Measurements from ENCODE around the gene CMIP. TPM values are rescaled to one million over a fixed set of nuclear protein-coding genes. Genes with fewer than 3 reads are reported as not detected.

Gene CMIP
- total RNA-seq, 1 donor from 2014 or later, result 6.6 TPM

DNA sequence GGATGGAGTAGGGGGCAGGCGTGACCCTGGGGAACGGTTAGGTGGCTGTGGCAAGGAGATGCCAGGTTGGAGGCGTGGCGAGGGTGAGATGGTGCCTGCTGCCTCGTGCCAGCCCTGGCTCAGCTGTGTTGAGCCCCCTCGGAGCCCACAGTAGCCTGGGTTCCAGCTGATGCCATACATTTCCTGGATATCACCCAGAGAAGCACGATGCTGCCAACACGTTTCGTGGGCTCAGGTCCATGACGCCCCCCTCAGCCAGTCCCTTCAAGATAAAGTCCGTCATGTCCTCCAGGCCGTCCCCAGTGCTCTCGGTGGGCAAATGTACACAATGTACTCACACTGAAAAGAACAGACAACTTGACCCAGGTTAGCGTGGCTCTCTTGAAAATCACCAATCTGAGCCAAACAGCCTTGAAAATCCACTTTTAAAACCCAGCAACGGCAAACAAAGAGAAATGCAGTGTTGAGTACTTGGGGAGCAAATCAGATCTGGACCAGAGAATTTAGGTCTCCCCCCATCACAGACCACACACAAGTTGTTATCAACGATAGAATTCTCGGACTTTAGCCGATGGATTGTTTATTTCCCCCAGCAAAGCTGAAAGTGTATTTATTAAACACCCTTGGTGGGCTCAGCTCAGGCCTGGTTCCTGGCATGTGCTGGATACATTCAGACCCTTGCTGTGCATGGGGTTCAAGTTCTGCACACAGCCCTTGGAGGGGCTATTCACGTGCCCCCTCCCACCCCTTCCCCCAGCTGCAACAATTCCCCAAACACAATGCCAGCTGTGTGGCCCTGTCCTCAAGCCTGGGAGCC, 231.7 kb downstream of the CMIP start:
- Histone ChIP-seq H3K4me2 (no peak overlapping the region), H4K20me1 (ENCODE audit: low read depth) (peaks cover 8% of the 10 kb centered on the region), H3F3A (ENCODE audit: low read depth) (no peaks in the 10 kb centered on the region), H3K4me1 (no peaks in the 10 kb centered on the region), H3K36me3 (no peaks in the 10 kb centered on the region), H3K9ac (no peak overlapping the region), H3K4me3 (no peak overlapping the region), H3K9me3 (ENCODE audit: low read depth) (no peaks in the 10 kb centered on the region), H2AFZ (replicated peaks) (no peak overlapping the region), H3K27ac (no peak overlapping the region), H3K79me2 (ENCODE audit: low read depth) (no peaks in the 10 kb centered on the region), H3K27me3 (no peaks in the 10 kb centered on the region)
- H3K4me1 Mint-ChIP-seq, result no peaks in the 10 kb centered on the region
- H3K36me3 Mint-ChIP-seq, result peaks cover 25% of the 10 kb centered on the region
- H3K27ac Mint-ChIP-seq, result no peak overlapping the region
- H3K9me3 Mint-ChIP-seq, result no peaks in the 10 kb centered on the region
- TF ChIP-seq EZH2 (IDR thresholded peaks at IDR 0.05) (no peak), EZH2phosphoT487 (IDR thresholded peaks at IDR 0.05) (no peak)
- TF ChIP-seq, protein P1, sequence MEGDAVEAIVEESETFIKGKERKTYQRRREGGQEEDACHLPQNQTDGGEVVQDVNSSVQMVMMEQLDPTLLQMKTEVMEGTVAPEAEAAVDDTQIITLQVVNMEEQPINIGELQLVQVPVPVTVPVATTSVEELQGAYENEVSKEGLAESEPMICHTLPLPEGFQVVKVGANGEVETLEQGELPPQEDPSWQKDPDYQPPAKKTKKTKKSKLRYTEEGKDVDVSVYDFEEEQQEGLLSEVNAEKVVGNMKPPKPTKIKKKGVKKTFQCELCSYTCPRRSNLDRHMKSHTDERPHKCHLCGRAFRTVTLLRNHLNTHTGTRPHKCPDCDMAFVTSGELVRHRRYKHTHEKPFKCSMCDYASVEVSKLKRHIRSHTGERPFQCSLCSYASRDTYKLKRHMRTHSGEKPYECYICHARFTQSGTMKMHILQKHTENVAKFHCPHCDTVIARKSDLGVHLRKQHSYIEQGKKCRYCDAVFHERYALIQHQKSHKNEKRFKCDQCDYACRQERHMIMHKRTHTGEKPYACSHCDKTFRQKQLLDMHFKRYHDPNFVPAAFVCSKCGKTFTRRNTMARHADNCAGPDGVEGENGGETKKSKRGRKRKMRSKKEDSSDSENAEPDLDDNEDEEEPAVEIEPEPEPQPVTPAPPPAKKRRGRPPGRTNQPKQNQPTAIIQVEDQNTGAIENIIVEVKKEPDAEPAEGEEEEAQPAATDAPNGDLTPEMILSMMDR (IDR thresholded peaks at IDR 0.05), result no peak
- H3K27me3 Mint-ChIP-seq (ENCODE audit: insufficient read depth, low read depth), result no peaks in the 10 kb centered on the region
- no peak overlapping the region for H3K4me3 Mint-ChIP-seq
- no peak for DNase-seq (ENCODE audit: low spot score)

DNA sequence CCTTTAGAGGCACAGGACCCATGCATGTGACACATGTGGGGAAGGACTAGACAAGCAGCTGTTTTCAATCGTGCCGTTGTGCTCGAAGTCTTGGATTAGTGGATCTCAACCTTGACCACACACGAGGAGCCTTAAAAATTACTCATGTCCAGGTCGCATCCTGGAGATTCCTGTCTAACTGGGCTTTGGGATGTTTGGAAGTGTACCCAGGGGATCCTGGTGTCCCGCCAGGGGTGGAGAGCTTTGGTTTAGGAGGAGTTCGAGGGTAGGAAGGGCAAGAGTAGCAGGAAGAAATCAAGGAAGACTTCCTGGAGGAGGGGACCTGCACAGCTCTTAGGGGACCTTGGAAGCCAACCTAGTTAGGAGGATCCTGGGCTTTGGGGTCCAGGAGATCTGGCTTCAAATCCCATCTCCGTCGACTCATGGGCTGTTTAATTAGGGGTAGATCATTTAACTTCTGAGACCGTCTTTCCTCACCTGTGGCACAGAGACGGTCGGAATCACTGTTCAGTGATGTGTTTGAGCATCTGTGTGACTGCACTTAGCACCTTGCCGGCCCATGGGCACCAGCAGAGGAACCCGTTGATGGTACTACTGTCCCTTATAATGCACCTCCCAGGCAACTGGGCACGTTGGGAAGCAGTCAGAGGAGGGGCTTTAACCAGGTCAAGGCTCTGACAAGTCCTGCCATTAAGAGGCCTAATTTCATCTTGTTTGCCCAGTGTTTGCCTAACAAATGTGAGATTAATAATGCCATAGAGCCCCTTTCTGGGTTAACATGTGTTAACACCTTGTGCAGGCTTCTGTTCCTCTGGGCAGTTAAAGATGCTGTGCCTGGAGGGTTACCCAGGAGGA, 232.5 kb downstream of the CMIP start:
- H3K4me3 Mint-ChIP-seq, result peak overlapping the region; percentile 42
- Histone ChIP-seq H3K4me1 (no peaks in the 10 kb centered on the region), H3K79me2 (ENCODE audit: low read depth) (no peaks in the 10 kb centered on the region), H3F3A (ENCODE audit: low read depth) (no peaks in the 10 kb centered on the region), H3K27ac (no peak overlapping the region), H3K4me3 (no peak overlapping the region), H3K9ac (no peak overlapping the region), H3K27me3 (no peaks in the 10 kb centered on the region), H4K20me1 (ENCODE audit: low read depth) (peaks cover 8% of the 10 kb centered on the region), H2AFZ (replicated peaks) (no peak overlapping the region), H3K4me2 (no peak overlapping the region), H3K9me3 (ENCODE audit: low read depth) (no peaks in the 10 kb centered on the region), H3K36me3 (no peaks in the 10 kb centered on the region)
- H3K4me1 Mint-ChIP-seq, result no peaks in the 10 kb centered on the region
- H3K27me3 Mint-ChIP-seq (ENCODE audit: insufficient read depth, low read depth), result no peaks in the 10 kb centered on the region
- H3K27ac Mint-ChIP-seq, result peak overlapping the region; percentile 48
- TF ChIP-seq EZH2phosphoT487 (IDR thresholded peaks at IDR 0.05) (no peak), EZH2 (IDR thresholded peaks at IDR 0.05) (no peak)
- TF ChIP-seq, protein P1 (IDR thresholded peaks at IDR 0.05), result no peak
- peaks cover 27% of the 10 kb centered on the region for H3K36me3 Mint-ChIP-seq
- no peak for DNase-seq (ENCODE audit: low spot score)
- no peaks in the 10 kb centered on the region for H3K9me3 Mint-ChIP-seq

- H3K4me1 Mint-ChIP-seq, result no peaks in the 10 kb centered on the region
- no peak overlapping the region for H3K4me2 ChIP-seq
- H3K27ac ChIP-seq, result no peak overlapping the region
- no peaks in the 10 kb centered on the region for H3K9me3 ChIP-seq (ENCODE audit: low read depth)
- H3K4me3 Mint-ChIP-seq, result no peak overlapping the region
- no peaks in the 10 kb centered on the region for H3F3A ChIP-seq (ENCODE audit: low read depth)
- no peaks in the 10 kb centered on the region for H3K79me2 ChIP-seq (ENCODE audit: low read depth)
- H3K4me1 ChIP-seq, result no peaks in the 10 kb centered on the region
- H3K9ac ChIP-seq, result no peak overlapping the region
- no peaks in the 10 kb centered on the region for H3K36me3 ChIP-seq
- TF ChIP-seq, protein P1 (IDR thresholded peaks at IDR 0.05), result no peak
- TF ChIP-seq EZH2 (IDR thresholded peaks at IDR 0.05) (no peak), EZH2phosphoT487 (IDR thresholded peaks at IDR 0.05) (no peak)
- H4K20me1 ChIP-seq (ENCODE audit: low read depth), result peaks cover 8% of the 10 kb centered on the region
- H3K27me3 ChIP-seq, result no peaks in the 10 kb centered on the region
- DNase-seq (ENCODE audit: low spot score), result no peak
- no peak overlapping the region for H3K27ac Mint-ChIP-seq
- no peak overlapping the region for H3K4me3 ChIP-seq
- H2AFZ ChIP-seq (replicated peaks), result no peak overlapping the region
- peaks cover 25% of the 10 kb centered on the region for H3K36me3 Mint-ChIP-seq
- H3K9me3 Mint-ChIP-seq, result no peaks in the 10 kb centered on the region
- no peaks in the 10 kb centered on the region for H3K27me3 Mint-ChIP-seq (ENCODE audit: insufficient read depth, low read depth)
Observed at GRCh38 chr16:81678326-81679095, 233.9 kb downstream of the CMIP start.

Data from neural progenitor cell (in vitro differentiated cells).